ENCODE data around the gene EIF2D. TPM values are rescaled to one million over a fixed set of nuclear protein-coding genes. Genes with fewer than 3 reads are reported as not detected.

Gene EIF2D
- total and polyA plus RNA-seq, 9 of the 15 experiments (the other 6 are each of a cell fraction or from before 2014, with no cell fraction given), result 81.1 to 138 (median 93.9) TPM

DNA sequence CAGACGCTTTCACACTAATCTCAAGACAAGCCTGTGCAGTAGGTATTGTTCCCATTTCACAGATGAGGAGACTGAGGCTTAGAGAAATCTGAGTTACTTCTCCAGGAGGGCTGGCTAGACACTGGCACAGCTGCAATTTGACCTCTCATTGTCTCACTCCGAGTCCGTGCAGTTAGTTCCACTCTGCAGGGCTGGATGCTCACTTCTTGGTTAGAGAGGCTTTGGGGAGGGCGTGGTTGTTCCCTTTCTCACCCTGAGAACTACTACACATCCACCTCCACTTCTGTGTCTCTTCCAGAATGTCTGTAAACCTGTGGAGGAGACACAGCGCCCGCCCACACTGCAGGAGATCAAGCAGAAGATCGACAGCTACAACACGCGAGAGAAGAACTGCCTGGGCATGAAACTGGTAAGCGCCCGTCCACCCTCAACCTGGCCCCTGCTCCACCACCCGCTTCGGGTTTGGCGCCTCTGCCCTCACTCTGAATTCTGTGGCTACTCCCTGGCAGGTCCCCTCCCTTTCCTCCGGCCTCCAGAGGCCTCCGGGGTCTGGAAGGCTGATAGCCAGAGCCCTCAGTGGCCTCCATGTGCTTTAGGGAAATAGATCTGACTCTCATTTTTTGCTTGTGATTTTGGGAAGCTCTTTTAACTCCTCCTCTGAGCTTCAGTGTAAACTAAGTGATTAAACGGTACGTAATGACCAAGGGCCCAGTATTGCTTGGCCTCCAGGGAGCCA, 29.1 kb downstream of the EIF2D start (continued):
- TF ChIP-seq NCOA4 (IDR thresholded peaks at IDR 0.05; ENCODE audit: partially characterized antibody), result no peak
- no peak for TF ChIP-seq MIER1 (IDR thresholded peaks at IDR 0.05; ENCODE audit: low read depth)
- TF ChIP-seq, protein P1, sequence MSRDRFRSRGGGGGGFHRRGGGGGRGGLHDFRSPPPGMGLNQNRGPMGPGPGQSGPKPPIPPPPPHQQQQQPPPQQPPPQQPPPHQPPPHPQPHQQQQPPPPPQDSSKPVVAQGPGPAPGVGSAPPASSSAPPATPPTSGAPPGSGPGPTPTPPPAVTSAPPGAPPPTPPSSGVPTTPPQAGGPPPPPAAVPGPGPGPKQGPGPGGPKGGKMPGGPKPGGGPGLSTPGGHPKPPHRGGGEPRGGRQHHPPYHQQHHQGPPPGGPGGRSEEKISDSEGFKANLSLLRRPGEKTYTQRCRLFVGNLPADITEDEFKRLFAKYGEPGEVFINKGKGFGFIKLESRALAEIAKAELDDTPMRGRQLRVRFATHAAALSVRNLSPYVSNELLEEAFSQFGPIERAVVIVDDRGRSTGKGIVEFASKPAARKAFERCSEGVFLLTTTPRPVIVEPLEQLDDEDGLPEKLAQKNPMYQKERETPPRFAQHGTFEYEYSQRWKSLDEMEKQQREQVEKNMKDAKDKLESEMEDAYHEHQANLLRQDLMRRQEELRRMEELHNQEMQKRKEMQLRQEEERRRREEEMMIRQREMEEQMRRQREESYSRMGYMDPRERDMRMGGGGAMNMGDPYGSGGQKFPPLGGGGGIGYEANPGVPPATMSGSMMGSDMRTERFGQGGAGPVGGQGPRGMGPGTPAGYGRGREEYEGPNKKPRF (IDR thresholded peaks at IDR 0.05; ENCODE audit: low read depth, low read length), result no peak
- no peak for TF ChIP-seq ZNF23 (CRISPR knock-in tag; IDR thresholded peaks at IDR 0.05)
- TF ChIP-seq HDAC2 (IDR thresholded peaks at IDR 0.05), result peak; percentile 85
- TF ChIP-seq KDM1A (IDR thresholded peaks at IDR 0.05), result peak; percentile 81 to 88
- no peak for TF ChIP-seq PRMT5 (CRISPR knock-in tag; IDR thresholded peaks at IDR 0.05)
- TF ChIP-seq, protein P2, sequence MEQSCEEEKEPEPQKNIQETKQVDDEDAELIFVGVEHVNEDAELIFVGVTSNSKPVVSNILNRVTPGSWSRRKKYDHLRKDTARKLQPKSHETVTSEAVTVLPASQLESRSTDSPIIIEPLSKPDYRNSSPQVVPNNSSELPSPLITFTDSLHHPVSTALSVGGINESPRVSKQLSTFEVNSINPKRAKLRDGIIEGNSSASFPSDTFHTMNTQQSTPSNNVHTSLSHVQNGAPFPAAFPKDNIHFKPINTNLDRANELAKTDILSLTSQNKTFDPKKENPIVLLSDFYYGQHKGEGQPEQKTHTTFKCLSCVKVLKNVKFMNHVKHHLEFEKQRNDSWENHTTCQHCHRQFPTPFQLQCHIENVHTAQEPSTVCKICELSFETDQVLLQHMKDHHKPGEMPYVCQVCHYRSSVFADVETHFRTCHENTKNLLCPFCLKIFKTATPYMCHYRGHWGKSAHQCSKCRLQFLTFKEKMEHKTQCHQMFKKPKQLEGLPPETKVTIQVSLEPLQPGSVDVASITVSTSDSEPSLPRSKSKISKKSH (CRISPR knock-in tag; IDR thresholded peaks at IDR 0.05), result no peak
- no peak for TF ChIP-seq ZSCAN32 (CRISPR knock-in tag; IDR thresholded peaks at IDR 0.05)
- TF ChIP-seq ERF (CRISPR knock-in tag; IDR thresholded peaks at IDR 0.05), result no peak
- peak; percentile 90 for TF ChIP-seq ADNP (tag; IDR thresholded peaks at IDR 0.05)
- TF ChIP-seq SMARCE1 (IDR thresholded peaks at IDR 0.05), result no peak
- TF ChIP-seq, protein P3, sequence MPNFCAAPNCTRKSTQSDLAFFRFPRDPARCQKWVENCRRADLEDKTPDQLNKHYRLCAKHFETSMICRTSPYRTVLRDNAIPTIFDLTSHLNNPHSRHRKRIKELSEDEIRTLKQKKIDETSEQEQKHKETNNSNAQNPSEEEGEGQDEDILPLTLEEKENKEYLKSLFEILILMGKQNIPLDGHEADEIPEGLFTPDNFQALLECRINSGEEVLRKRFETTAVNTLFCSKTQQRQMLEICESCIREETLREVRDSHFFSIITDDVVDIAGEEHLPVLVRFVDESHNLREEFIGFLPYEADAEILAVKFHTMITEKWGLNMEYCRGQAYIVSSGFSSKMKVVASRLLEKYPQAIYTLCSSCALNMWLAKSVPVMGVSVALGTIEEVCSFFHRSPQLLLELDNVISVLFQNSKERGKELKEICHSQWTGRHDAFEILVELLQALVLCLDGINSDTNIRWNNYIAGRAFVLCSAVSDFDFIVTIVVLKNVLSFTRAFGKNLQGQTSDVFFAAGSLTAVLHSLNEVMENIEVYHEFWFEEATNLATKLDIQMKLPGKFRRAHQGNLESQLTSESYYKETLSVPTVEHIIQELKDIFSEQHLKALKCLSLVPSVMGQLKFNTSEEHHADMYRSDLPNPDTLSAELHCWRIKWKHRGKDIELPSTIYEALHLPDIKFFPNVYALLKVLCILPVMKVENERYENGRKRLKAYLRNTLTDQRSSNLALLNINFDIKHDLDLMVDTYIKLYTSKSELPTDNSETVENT (CRISPR knock-in tag; IDR thresholded peaks at IDR 0.05), result no peak
- TF ChIP-seq BMI1 (IDR thresholded peaks at IDR 0.05; ENCODE audit: low read length), result no peak
